H9 (cell line): Measurements from ENCODE around the gene OR52W1. TPM values are rescaled to one million over a fixed set of nuclear protein-coding genes. Genes with fewer than 3 reads are reported as not detected.

Experiments used
- DNase-seq: peaks from one replicate; pipeline ENCODE4 v3.0.0-alpha.2; 2017
- H2AFZ ChIP-seq: one replicate; pipeline ENCODE4 v1.6.1; 2013; ENCODE audit warnings: mild to moderate bottlenecking, low read length, control low read depth, moderate library complexity
- H2AK5ac ChIP-seq: 2 replicates; pipeline ENCODE4 v1.6.1; 2013; ENCODE audit warnings: low read length, control low read depth, mixed read lengths; ENCODE audit not compliant: insufficient read length
- H2BK120ac ChIP-seq: one replicate; pipeline ENCODE4 v1.6.1; 2013; ENCODE audit warnings: low read depth, mild to moderate bottlenecking, low read length, control low read depth, inconsistent platforms; ENCODE audit not compliant: poor library complexity, severe bottlenecking
- H2BK12ac ChIP-seq: 2 replicates; pipeline ENCODE4 v1.6.1; 2013; ENCODE audit warnings: low read length, control low read depth, mixed read lengths, low read depth; ENCODE audit not compliant: insufficient read length
- H2BK15ac ChIP-seq: 2 replicates; pipeline ENCODE4 v1.6.1; 2013; ENCODE audit warnings: low read depth, low read length, control low read depth
- H2BK20ac ChIP-seq: one replicate; pipeline ENCODE4 v1.6.1; 2013; ENCODE audit warnings: low read depth, mild to moderate bottlenecking, low read length, control low read depth, inconsistent platforms; ENCODE audit not compliant: poor library complexity, severe bottlenecking
- H2BK5ac ChIP-seq: 2 replicates; pipeline ENCODE4 v1.6.1; 2013; ENCODE audit warnings: low read length, control low read depth, mixed read lengths; ENCODE audit not compliant: insufficient read length
- H3K14ac ChIP-seq: 2 replicates; pipeline ENCODE4 v1.6.1; 2013; ENCODE audit warnings: low read length, control low read depth; ENCODE audit not compliant: insufficient read depth
- H3K18ac ChIP-seq: 2 replicates; pipeline ENCODE4 v1.6.1; 2013; ENCODE audit warnings: low read depth, mild to moderate bottlenecking, mixed read lengths, low read length, control low read depth; ENCODE audit not compliant: insufficient read length
- H3K23ac ChIP-seq: 2 replicates; pipeline ENCODE4 v1.6.1; 2013; ENCODE audit warnings: low read length, control low read depth, mixed read lengths, low read depth; ENCODE audit not compliant: insufficient read length
- H3K23me2 ChIP-seq: 2 replicates; pipeline ENCODE4 v1.6.1; 2013; ENCODE audit warnings: low read depth, mild to moderate bottlenecking, mixed read lengths, low read length, control low read depth; ENCODE audit not compliant: insufficient read length, poor library complexity, severe bottlenecking
- H3K27ac ChIP-seq: 2 replicates; pipeline ENCODE4 v1.5.1; 2013; ENCODE audit warnings: low read length, control low read depth, mixed read lengths, low read depth; ENCODE audit not compliant: insufficient read length
- H3K27me3 ChIP-seq: 2 replicates; pipeline ENCODE4 v1.6.1; 2013; ENCODE audit warnings: low read length, control low read depth, inconsistent platforms; ENCODE audit not compliant: insufficient read depth
- H3K4ac ChIP-seq: 2 replicates; pipeline ENCODE4 v1.6.1; 2013; ENCODE audit warnings: low read depth, mild to moderate bottlenecking, control low read depth, inconsistent platforms, low read length, moderate library complexity
- H3K4me1 ChIP-seq: 2 replicates; pipeline ENCODE4 v1.6.1; 2013; ENCODE audit warnings: low read length, control low read depth, inconsistent platforms; ENCODE audit not compliant: insufficient read depth
- H3K4me2 ChIP-seq: 2 replicates; pipeline ENCODE4 v1.6.1; 2013; ENCODE audit warnings: low read length, control low read depth, mixed read lengths; ENCODE audit not compliant: insufficient read length, insufficient read depth
- H3K56ac ChIP-seq: 2 replicates; pipeline ENCODE4 v1.6.1; 2013; ENCODE audit warnings: low read depth, mild to moderate bottlenecking, mixed read lengths, low read length, control low read depth; ENCODE audit not compliant: insufficient read length
- H3K79me1 ChIP-seq: 2 replicates; pipeline ENCODE4 v1.6.1; 2013; ENCODE audit warnings: low read depth, mild to moderate bottlenecking, moderate library complexity, low read length, control low read depth, inconsistent platforms; ENCODE audit not compliant: insufficient read depth, poor library complexity, severe bottlenecking
- H3K79me2 ChIP-seq: 2 replicates; pipeline ENCODE4 v1.6.1; 2013; ENCODE audit warnings: low read length, control low read depth, inconsistent platforms; ENCODE audit not compliant: insufficient read depth
- H3K9ac ChIP-seq: 2 replicates; pipeline ENCODE4 v1.6.1; 2013; ENCODE audit warnings: low read length, control low read depth, mixed read lengths; ENCODE audit not compliant: insufficient read length; ENCODE audit errors: extremely low read depth
- H3K9me3 ChIP-seq: one replicate; pipeline ENCODE4 v1.6.1; 2013; ENCODE audit warnings: low read depth, low read length, inconsistent platforms; ENCODE audit not compliant: control insufficient read depth
- H3T11ph ChIP-seq: one replicate; pipeline ENCODE4 v1.6.1; 2013; ENCODE audit warnings: mild to moderate bottlenecking, low read length, control low read depth, inconsistent platforms
- H4K20me1 ChIP-seq: one replicate; pipeline ENCODE4 v1.6.1; 2013; ENCODE audit not compliant: control insufficient read depth, insufficient read length, insufficient read depth
- H4K5ac ChIP-seq: 2 replicates; pipeline ENCODE4 v1.6.1; 2013; ENCODE audit warnings: low read depth, mild to moderate bottlenecking, mixed read lengths, low read length, control low read depth; ENCODE audit not compliant: insufficient read length
- H4K8ac ChIP-seq: replicated peaks from 2 replicates; pipeline ENCODE4 v1.6.1; 2013; ENCODE audit warnings: low read length, control low read depth, mixed read lengths, low read depth; ENCODE audit not compliant: insufficient read length
- H4K91ac ChIP-seq: 2 replicates; pipeline ENCODE4 v1.6.1; 2013; ENCODE audit warnings: low read depth, mild to moderate bottlenecking, moderate library complexity, mixed read lengths, low read length, control low read depth; ENCODE audit not compliant: insufficient read length
- H3K27ac Mint-ChIP-seq, 3 experiments: 2 replicates in 2 of 3; 3 replicates in 1 of 3; pipeline ENCODE4 v1.8.0; 2020 to 2021; ENCODE audit warnings: mixed read lengths in 3 of 3, mild to moderate bottlenecking in 1 of 3, moderate library complexity in 1 of 3
- H3K27me3 Mint-ChIP-seq: 2 replicates; pipeline ENCODE4 v1.8.0; 2021; ENCODE audit warnings: low read depth, mild to moderate bottlenecking, moderate library complexity, mixed read lengths
- H3K36me3 Mint-ChIP-seq, 3 experiments: 2 replicates in 2 of 3; 3 replicates in 1 of 3; pipeline ENCODE4 v1.8.0; 2020 to 2021; ENCODE audit warnings: low read depth in 3 of 3, mixed read lengths in 3 of 3; ENCODE audit not compliant: insufficient read depth in 1 of 3
- H3K4me1 Mint-ChIP-seq, 2 experiments: 2 replicates each; pipeline ENCODE4 v1.8.0; 2020; ENCODE audit warnings: mixed read lengths in 2 of 2
- H3K4me3 Mint-ChIP-seq, 2 experiments: 2 replicates in 1 of 2; 3 replicates in 1 of 2; pipeline ENCODE4 v1.8.0; 2020 to 2021; ENCODE audit warnings: mild to moderate bottlenecking in 2 of 2, mixed read lengths in 2 of 2, moderate library complexity in 1 of 2
- H3K9me3 Mint-ChIP-seq, 2 experiments: 2 replicates in 1 of 2; 3 replicates in 1 of 2; pipeline ENCODE4 v1.8.0; 2020; ENCODE audit warnings: mild to moderate bottlenecking in 2 of 2, mixed read lengths in 2 of 2, moderate library complexity in 1 of 2
- WGBS: extraction: QIAGEN DNeasy Blood & Tissue Kit; methylation state at CpG from one replicate; pipeline ENCODE4 v1.1.7; 2013; ENCODE audit warnings: missing lambda C conversion rate, low lambda C conversion rate, mixed read lengths; ENCODE audit not compliant: insufficient read length; ENCODE audit errors: extremely low coverage; 5-methylcytosine and 5-hydroxymethylcytosine counted together
- total RNA-seq: library from RNA; stranded (reverse); gene quantifications from 2 replicates; pipeline ENCODE4 v1.2.1, GENCODE V29; 2021
- TF ChIP-seq, protein P1 (sequence below): fragments of 200-600 bp; sonication (generic); conservative IDR thresholded peaks from 3 replicates; pipeline ENCODE4 v1.8.0; 2021; ENCODE audit warnings: antibody characterized with exemption, mild to moderate bottlenecking

The OR52W1 gene
- total RNA-seq, 1 experiment from 2014 or later = not detected

GRCh38 chr11:6238902-6239301 lies 39.9 kb downstream of the OR52W1 start, which contains the start of gene CNGA4:
TSS of gene CNGA4 (plus strand) at chr11:6239089. CDS start at chr11:6239207, 118 bp downstream.
- peaks cover 15 to 20% of the 10 kb centered on the region in 2 experiments for H3K4me1 Mint-ChIP-seq
- WGBS = no CpG with 5 or more reads among the region's 1 CpG
- no peak within 1 kb of the TSS for H2BK120ac ChIP-seq
- H3K18ac ChIP-seq = no peak within 1 kb of the TSS
- H3K4me2 ChIP-seq = no peak within 1 kb of the TSS
- H2BK20ac ChIP-seq = no peak within 1 kb of the TSS
- H3K9me3 Mint-ChIP-seq = no peaks in the 10 kb centered on the region
- no peak within 1 kb of the TSS for H2BK15ac ChIP-seq
- TF ChIP-seq, protein P1, sequence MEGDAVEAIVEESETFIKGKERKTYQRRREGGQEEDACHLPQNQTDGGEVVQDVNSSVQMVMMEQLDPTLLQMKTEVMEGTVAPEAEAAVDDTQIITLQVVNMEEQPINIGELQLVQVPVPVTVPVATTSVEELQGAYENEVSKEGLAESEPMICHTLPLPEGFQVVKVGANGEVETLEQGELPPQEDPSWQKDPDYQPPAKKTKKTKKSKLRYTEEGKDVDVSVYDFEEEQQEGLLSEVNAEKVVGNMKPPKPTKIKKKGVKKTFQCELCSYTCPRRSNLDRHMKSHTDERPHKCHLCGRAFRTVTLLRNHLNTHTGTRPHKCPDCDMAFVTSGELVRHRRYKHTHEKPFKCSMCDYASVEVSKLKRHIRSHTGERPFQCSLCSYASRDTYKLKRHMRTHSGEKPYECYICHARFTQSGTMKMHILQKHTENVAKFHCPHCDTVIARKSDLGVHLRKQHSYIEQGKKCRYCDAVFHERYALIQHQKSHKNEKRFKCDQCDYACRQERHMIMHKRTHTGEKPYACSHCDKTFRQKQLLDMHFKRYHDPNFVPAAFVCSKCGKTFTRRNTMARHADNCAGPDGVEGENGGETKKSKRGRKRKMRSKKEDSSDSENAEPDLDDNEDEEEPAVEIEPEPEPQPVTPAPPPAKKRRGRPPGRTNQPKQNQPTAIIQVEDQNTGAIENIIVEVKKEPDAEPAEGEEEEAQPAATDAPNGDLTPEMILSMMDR = 0 out of 3 replicates have a peak, but pooled peaks have one; percentile 20
- H3K4me3 Mint-ChIP-seq = no peak within 1 kb of the TSS
- no peaks in the 10 kb centered on the region for H4K20me1 ChIP-seq
- H3K79me1 ChIP-seq = no peaks in the 10 kb centered on the region
- no peak within 1 kb of the TSS for H4K5ac ChIP-seq
- no peak within 1 kb of the TSS for H2BK12ac ChIP-seq
- DNase-seq = no peak
- H3T11ph ChIP-seq = no peak within 1 kb of the TSS
- H3K4ac ChIP-seq = no peak within 1 kb of the TSS
- no peak within 1 kb of the TSS for H4K91ac ChIP-seq
- no peak within 1 kb of the TSS for H3K23ac ChIP-seq
- H3K79me2 ChIP-seq = peaks cover under 1% of the 10 kb centered on the region; the same call in 1 of the 2 replicates
- H3K27ac Mint-ChIP-seq = no peak within 1 kb of the TSS
- peaks cover 5% of the 10 kb centered on the region for H3K23me2 ChIP-seq
- H3K4me1 ChIP-seq = no peaks in the 10 kb centered on the region
- H3K9me3 ChIP-seq = no peaks in the 10 kb centered on the region
- no peaks in the 10 kb centered on the region for H3K27me3 ChIP-seq
- no peak within 1 kb of the TSS for H3K56ac ChIP-seq
- no peaks in the 10 kb centered on the region for H3K36me3 Mint-ChIP-seq
- H2AFZ ChIP-seq = no peak within 1 kb of the TSS
- H3K14ac ChIP-seq = peak within 1 kb of the TSS; percentile 13; the same call in 1 of the 2 replicates
- H3K27ac ChIP-seq = no peak within 1 kb of the TSS
- no peak within 1 kb of the TSS for H3K9ac ChIP-seq
- no peak within 1 kb of the TSS for H2AK5ac ChIP-seq
- peaks cover 15% of the 10 kb centered on the region for H3K27me3 Mint-ChIP-seq
- H2BK5ac ChIP-seq = no peak within 1 kb of the TSS
- H4K8ac ChIP-seq = no peak within 1 kb of the TSS
